GM12865 (cell line): Measurements from ENCODE around the gene ASCL1.

Experiments used
- DNase-seq: peaks from one replicate; pipeline ENCODE4 v3.0.0; 2010; ENCODE audit warnings: low read depth
- H3K4me3 ChIP-seq: 2 replicates; pipeline ENCODE4 v1.5.1; 2011; ENCODE audit warnings: mild to moderate bottlenecking, low read depth, low read length, control low read depth
- CTCF ChIP-seq: IDR thresholded peaks from 2 replicates; pipeline ENCODE4 v1.5.1; 2011; ENCODE audit warnings: low read length, control low read depth, low read depth, inconsistent platforms; ENCODE audit not compliant: insufficient read depth; ENCODE audit errors: missing control alignments

The ASCL1 gene

DNA sequence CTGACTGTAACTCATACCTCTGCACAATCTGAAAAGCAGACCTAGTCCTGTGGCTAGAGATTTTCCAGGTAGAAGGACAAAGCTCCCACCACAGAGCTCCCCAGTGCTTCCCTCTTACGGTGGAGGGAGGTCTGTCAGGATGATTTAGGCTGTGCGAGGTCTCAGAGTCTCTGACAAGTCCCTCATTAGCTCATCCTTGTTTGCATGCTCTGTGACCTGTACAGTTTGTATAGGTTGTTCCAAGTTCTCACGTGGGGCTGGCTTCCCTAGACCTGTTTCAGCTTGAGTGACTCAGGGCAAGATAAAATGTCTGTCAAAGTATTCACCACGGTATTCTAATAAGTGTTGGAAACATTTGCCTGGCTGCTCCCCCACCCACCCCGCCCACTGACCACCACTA lies 34.8 kb downstream of the ASCL1 start:
- DNase-seq = peak; percentile 26
- TF ChIP-seq CTCF = no peak
- H3K4me3 ChIP-seq = no peak overlapping the region

DNA sequence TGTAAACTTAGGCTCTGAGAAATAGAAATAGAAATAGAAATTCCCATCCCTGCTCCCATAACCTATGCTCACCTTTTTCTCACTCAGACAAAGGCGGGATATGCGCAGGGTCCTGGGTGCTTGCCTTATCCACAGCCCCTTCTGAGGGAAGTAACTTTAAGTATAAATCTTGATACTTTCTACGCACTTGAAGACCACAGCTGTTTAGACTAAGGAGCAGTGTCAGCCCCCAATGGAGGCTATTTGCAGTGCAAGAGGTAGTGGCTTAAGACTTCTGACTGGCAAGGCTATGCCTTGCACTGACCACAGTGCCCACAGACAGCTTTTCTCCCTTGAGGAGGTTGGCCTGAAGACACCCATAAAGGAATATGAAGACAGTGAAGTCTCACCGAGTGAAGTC lies 35.2 kb downstream of the ASCL1 start:
- TF ChIP-seq CTCF = no peak
- H3K4me3 ChIP-seq = no peak overlapping the region
- peak; percentile 10 for DNase-seq

DNA sequence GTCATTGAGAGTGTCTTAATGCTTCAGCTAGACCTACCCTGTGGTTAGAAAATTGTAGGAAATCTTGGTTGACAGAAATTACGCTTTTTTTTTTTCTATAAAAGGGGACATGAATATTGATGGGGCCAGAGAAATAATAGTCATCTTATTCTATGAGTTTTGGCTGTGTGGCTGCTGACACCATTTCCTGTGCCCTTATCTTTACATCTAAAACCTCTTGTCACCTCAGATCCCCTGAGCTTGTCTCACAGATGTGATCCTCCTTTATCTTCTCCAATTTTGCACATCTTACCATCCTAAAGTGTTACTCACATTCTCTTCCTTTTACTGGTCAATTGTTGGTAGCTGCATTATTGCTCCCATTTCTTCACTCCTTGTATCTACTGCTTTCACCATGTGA lies 36.1 kb downstream of the ASCL1 start:
- H3K4me3 ChIP-seq = no peak overlapping the region
- no peak for DNase-seq
- TF ChIP-seq CTCF = no peak

GRCh38 chr12:102995372-102995771 lies 37.9 kb downstream of the ASCL1 start:
- H3K4me3 ChIP-seq = no peak overlapping the region
- DNase-seq = no peak
- no peak for TF ChIP-seq CTCF
